WI38 (cell line): ENCODE measurements around the gene R3HCC1L.
"Not testable (repeated sequence)": the region's sequence is repeated elsewhere in the genome, so short reads cannot be mapped to it uniquely, and the experiment has no call there.

Source experiments
- H3K4me3 ChIP-seq: 2 replicates; pipeline ENCODE4 v1.5.1; 2011; ENCODE audit warnings: low read depth, mild to moderate bottlenecking, control low read depth, low read length
- CTCF ChIP-seq: IDR thresholded peaks from 2 replicates; pipeline ENCODE4 v1.5.1; 2012; ENCODE audit warnings: low read depth, mild to moderate bottlenecking, control low read depth, low read length

The R3HCC1L gene

GRCh38 chr10:98131619-98132018 lies 2.8 kb upstream of the R3HCC1L start:
- TF ChIP-seq CTCF: no peak
- no peak overlapping the region for H3K4me3 ChIP-seq

- H3K4me3 ChIP-seq: not testable (repeated sequence)
These were observed 1.2 kb upstream of the R3HCC1L start for GRCh38 chr10:98133075-98133752.

- H3K4me3 ChIP-seq: peak overlapping the region; percentile 96
- no peak for TF ChIP-seq CTCF
These were observed 383 bp upstream of the R3HCC1L start for GRCh38 chr10:98134117-98134430.

- no peak for TF ChIP-seq CTCF
These were observed 904 bp downstream of the R3HCC1L start for GRCh38 chr10:98135222-98135899.

GRCh38 chr10:98136775-98137174 lies 2.3 kb downstream of the R3HCC1L start:
- not testable (repeated sequence) for H3K4me3 ChIP-seq

More at GRCh38 chr10:98135222-98135899, 904 bp downstream of the R3HCC1L start:
- peak overlapping the region; percentile 96 for H3K4me3 ChIP-seq

GRCh38 chr10:98138031-98138430 lies 3.6 kb downstream of the R3HCC1L start:
- no peak overlapping the region for H3K4me3 ChIP-seq

GRCh38 chr10:98139431-98139830 lies 5.0 kb downstream of the R3HCC1L start:
- H3K4me3 ChIP-seq: no peak overlapping the region
- no peak for TF ChIP-seq CTCF

More at GRCh38 chr10:98138031-98138430, 3.6 kb downstream of the R3HCC1L start:
- no peak for TF ChIP-seq CTCF

GRCh38 chr10:98141484-98142073 lies 7.1 kb downstream of the R3HCC1L start:
- no peak for TF ChIP-seq CTCF

More at GRCh38 chr10:98141484-98142073, 7.1 kb downstream of the R3HCC1L start:
- H3K4me3 ChIP-seq: no peak overlapping the region
